Calu3 (cell line): ENCODE data around the gene DBNL. TPM values are rescaled to one million over a fixed set of nuclear protein-coding genes. Genes with fewer than 3 reads are reported as not detected.

Source experiments
- BruUV-seq: library from RNA; stranded (reverse); fragments of 400-500 nt; replicated peaks from 2 replicates; lab custom pipeline; 2021; lab: Mats Ljungman, UMichigan
- CTCF ChIA-PET: fragments of 300-600 bp; sonication (Branson Sonifier 250); formaldehyde crosslinking; loops from one replicate; lab custom pipeline; 2022; ENCODE audit warnings: antibody characterized with exemption; lab: Charles Lee
- DNase-seq: peaks from one replicate; pipeline ENCODE4 v3.0.0; 2022
- H3K27ac Mint-ChIP-seq: one replicate; pipeline ENCODE4 v1.8.0; 2022; ENCODE audit warnings: mixed read lengths; ENCODE audit not compliant: unreplicated experiment
- H3K27me3 Mint-ChIP-seq: one replicate; pipeline ENCODE4 v1.8.0; 2022; ENCODE audit warnings: mixed read lengths; ENCODE audit not compliant: unreplicated experiment
- H3K36me3 Mint-ChIP-seq: one replicate; pipeline ENCODE4 v1.8.0; 2022; ENCODE audit warnings: mild to moderate bottlenecking, moderate library complexity, mixed read lengths; ENCODE audit not compliant: insufficient read depth, unreplicated experiment
- H3K4me1 Mint-ChIP-seq: one replicate; pipeline ENCODE4 v1.8.0; 2022; ENCODE audit warnings: mild to moderate bottlenecking, low read depth, mixed read lengths; ENCODE audit not compliant: unreplicated experiment
- H3K4me3 Mint-ChIP-seq: one replicate; pipeline ENCODE4 v1.8.0; 2022; ENCODE audit warnings: mild to moderate bottlenecking, low read depth, moderate library complexity, mixed read lengths; ENCODE audit not compliant: unreplicated experiment
- H3K9me3 Mint-ChIP-seq: one replicate; pipeline ENCODE4 v1.8.0; 2022; ENCODE audit warnings: low read depth, mixed read lengths; ENCODE audit not compliant: unreplicated experiment
- intact Hi-C: fragments of 100-400 bp; cut with micrococcal nuclease; formaldehyde crosslinking; loops from one replicate; pipeline ENCODE4 v1.10.0; 2022; ENCODE audit not compliant: unreplicated experiment
- total RNA-seq: library from RNA; stranded (reverse); gene quantifications from 2 replicates; pipeline ENCODE4 v1.2.3, GENCODE V29; 2022
- TF ChIP-seq, protein P1 (sequence below): fragments of 200-600 bp; IDR thresholded peaks from one replicate; pipeline ENCODE4 v1.8.0; 2022; ENCODE audit warnings: antibody characterized with exemption; ENCODE audit not compliant: unreplicated experiment

DBNL gene
- total RNA-seq, 1 experiment from 2014 or later, result 164 TPM

DNA sequence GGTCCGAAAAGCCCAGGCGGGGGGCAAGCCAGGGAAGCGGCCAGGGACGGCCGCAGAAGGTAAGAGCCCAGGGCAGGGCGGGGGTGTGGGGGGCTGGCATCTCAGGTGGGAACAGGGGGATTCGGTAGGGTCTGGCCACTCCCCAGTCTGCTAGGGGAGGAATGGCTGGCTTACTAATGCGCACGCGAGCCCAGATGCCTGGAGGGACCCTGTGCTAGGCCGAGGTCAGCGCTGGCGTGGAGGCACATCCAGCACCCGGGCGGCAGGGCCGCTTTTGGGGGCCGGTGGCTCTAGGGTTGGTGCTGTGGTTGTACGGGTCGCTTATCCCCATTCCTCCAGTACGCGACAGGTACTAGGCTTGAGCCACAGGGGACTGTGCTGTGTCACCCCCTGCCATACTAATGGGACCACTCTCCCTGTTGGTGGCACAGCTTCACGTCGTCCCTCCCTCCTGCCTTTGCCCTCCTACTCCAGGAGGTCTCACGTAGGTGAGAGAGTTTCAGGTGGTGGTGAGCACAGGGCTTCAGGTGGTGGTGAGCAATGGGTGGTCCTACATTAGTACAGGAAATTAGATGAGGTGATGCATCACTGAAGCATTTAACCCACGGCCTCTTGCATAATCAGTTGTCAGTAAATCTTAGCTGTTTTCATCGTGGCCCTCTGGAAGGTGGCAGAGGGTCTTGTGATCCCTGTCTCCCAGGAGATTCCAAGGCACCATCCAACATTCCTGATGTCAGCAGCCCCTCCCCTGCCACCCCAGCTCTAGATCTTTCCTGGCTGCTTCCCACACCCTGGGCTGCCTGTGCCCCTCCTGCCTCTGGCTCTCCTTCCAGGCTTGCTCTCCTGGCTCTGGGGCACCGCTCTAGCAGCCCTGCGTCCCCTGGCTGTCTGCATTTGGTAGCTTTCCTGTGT is 60.6 kb downstream of the DBNL start:
- no TSS peak for BruUV-seq

DNA sequence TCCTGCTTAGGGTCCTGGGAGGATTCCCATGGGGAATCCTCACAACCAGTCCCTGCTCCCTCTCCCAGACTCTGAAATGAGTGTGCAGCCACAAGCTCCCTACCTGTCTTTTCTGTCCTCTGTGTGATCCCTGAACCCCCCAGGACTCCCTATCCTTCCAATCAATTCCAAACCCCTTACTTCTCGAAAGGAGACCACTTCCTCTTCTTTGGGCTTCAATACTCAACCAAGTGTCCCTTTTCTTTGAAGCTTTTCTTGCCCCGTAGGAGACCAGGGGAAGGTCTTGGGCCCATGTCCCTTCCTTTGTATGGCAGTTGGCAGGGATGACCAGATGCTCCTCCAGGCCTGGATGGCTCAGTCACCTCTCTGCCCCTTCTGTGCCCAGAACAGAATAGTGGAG is 61.3 kb downstream of the DBNL start:
- CTCF ChIA-PET, result interaction anchor here (0.7 kb wide), 1 partner anchor 17 kb away, joined by 4 read pairs; no protein-coding TSS in a partner anchor
- Mint-ChIP-seq H3K4me3 (no peak overlapping the region), H3K27me3 (peaks cover 80% of the 10 kb centered on the region), H3K4me1 (peaks cover 6% of the 10 kb centered on the region), H3K9me3 (no peaks in the 10 kb centered on the region), H3K27ac (no peak overlapping the region), H3K36me3 (no peaks in the 10 kb centered on the region)
- TF ChIP-seq, protein P1, sequence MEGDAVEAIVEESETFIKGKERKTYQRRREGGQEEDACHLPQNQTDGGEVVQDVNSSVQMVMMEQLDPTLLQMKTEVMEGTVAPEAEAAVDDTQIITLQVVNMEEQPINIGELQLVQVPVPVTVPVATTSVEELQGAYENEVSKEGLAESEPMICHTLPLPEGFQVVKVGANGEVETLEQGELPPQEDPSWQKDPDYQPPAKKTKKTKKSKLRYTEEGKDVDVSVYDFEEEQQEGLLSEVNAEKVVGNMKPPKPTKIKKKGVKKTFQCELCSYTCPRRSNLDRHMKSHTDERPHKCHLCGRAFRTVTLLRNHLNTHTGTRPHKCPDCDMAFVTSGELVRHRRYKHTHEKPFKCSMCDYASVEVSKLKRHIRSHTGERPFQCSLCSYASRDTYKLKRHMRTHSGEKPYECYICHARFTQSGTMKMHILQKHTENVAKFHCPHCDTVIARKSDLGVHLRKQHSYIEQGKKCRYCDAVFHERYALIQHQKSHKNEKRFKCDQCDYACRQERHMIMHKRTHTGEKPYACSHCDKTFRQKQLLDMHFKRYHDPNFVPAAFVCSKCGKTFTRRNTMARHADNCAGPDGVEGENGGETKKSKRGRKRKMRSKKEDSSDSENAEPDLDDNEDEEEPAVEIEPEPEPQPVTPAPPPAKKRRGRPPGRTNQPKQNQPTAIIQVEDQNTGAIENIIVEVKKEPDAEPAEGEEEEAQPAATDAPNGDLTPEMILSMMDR, result no peak
- DNase-seq, result no peak
- intact Hi-C loops, result no loop called here
- BruUV-seq, result no TSS peak

More for the DNA sequence above, 60.6 kb downstream of the DBNL start:
- TF ChIP-seq, protein P1, result no peak
- H3K9me3 Mint-ChIP-seq, result no peaks in the 10 kb centered on the region
- H3K27ac Mint-ChIP-seq, result no peak overlapping the region
- no peak overlapping the region for H3K4me3 Mint-ChIP-seq
- H3K27me3 Mint-ChIP-seq, result peaks cover 73% of the 10 kb centered on the region
- intact Hi-C loops, result no loop called here
- no peaks in the 10 kb centered on the region for H3K36me3 Mint-ChIP-seq
- H3K4me1 Mint-ChIP-seq, result peaks cover 6% of the 10 kb centered on the region
- CTCF ChIA-PET, result interaction anchor here (0.7 kb wide), 2 partner anchors 17 to 53 kb away, joined by 4 read pairs; no protein-coding TSS in a partner anchor
- DNase-seq, result no peak

DNA sequence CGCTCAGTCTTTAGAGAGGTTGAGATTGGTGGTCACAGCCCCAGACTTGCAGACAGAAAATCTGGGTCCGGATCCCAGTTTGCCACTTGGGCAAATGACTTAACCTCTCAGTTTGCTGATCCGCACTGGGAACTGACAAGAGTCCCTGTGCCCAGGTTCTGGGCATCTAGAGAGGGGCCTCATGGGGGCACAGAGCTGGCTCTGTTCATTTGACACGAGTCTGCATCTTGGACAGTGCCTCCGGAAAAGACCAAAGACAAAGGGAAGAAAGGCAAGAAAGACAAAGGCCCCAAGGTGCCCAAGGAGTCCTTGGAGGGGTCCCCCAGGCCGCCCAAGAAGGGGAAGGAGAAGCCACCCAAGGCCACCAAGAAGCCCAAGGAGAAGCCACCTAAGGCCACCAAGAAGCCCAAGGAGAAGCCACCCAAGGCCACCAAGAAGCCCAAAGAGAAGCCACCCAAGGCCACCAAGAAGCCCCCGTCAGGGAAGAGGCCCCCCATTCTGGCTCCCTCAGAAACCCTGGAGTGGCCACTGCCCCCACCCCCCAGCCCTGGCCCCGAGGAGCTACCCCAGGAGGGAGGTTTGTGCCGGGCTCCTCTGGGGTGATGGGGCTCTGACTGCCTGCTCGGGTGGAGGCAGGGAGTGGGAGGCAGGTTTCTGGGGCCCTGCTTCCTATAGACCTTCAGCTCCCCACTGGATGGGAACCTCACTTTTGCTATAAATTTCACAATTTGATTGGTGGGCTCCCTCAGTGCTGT is 62.0 kb downstream of the DBNL start:
- CTCF ChIA-PET, result interaction anchor here (0.6 to 1.1 kb wide), 4 partner anchors 9 to 67 kb away, joined by 3 to 4 read pairs (median 4); no protein-coding TSS in a partner anchor
- intact Hi-C loops, result no loop called here
- TF ChIP-seq, protein P1, result no peak
- Mint-ChIP-seq H3K27ac (no peak overlapping the region), H3K4me3 (no peak overlapping the region), H3K4me1 (peaks cover 6% of the 10 kb centered on the region), H3K36me3 (peaks cover under 1% of the 10 kb centered on the region), H3K27me3 (peaks cover 87% of the 10 kb centered on the region), H3K9me3 (no peaks in the 10 kb centered on the region)
- no TSS peak for BruUV-seq
- DNase-seq, result no peak
